ENCODE data around the gene DMRTA2.

- TF ChIP-seq CTCF (IDR thresholded peaks at IDR 0.05; ENCODE audit: low read length) = no peak
- no peak for TF ChIP-seq EZH2 (IDR thresholded peaks at IDR 0.05; ENCODE audit: borderline replicate concordance, low read length)
These were observed 4.6 kb downstream of the DMRTA2 start for GRCh38 chr1:50418600-50419109.
